GM23338 (cell line): ENCODE results near the gene ATG4A. TPM values are rescaled to one million over a fixed set of nuclear protein-coding genes. Genes with fewer than 3 reads are reported as not detected.

ENCODE experiments used
- ATAC-seq: fragments of 200-7000 bp; cut with Tn5 transposase; 3 replicates; pipeline ENCODE4 v1.9.1; 2020
- DNase-seq: peaks from one replicate; pipeline ENCODE4 v3.0.0-alpha.2; 2015; ENCODE audit warnings: low spot score
- H2AFZ ChIP-seq: fragments of 200-600 bp; sonication (generic); 2 replicates; pipeline ENCODE4 v1.8.0; 2016; ENCODE audit warnings: antibody characterized with exemption, mild to moderate bottlenecking, moderate library complexity
- H3F3A ChIP-seq: fragments of 200-600 bp; sonication (generic); replicated peaks from 2 replicates; pipeline ENCODE4 v1.8.0; 2017; ENCODE audit warnings: antibody characterized with exemption, mixed run types, low read depth
- H3K27ac ChIP-seq: fragments of 200-600 bp; sonication (generic); 2 replicates; pipeline ENCODE4 v1.6.1; 2016; ENCODE audit warnings: low read depth
- H3K27me3 ChIP-seq: fragments of 200-600 bp; sonication (generic); 2 replicates; pipeline ENCODE4 v1.8.0; 2016; ENCODE audit warnings: mild to moderate bottlenecking, mixed run types, moderate library complexity; ENCODE audit not compliant: insufficient read depth
- H3K36me3 ChIP-seq: fragments of 200-600 bp; sonication (generic); 2 replicates; pipeline ENCODE4 v1.8.0; 2016; ENCODE audit warnings: mild to moderate bottlenecking; ENCODE audit not compliant: insufficient read depth
- H3K4me1 ChIP-seq: fragments of 200-600 bp; sonication (generic); 2 replicates; pipeline ENCODE4 v1.8.0; 2016; ENCODE audit warnings: mild to moderate bottlenecking, moderate library complexity; ENCODE audit not compliant: insufficient read depth
- H3K4me2 ChIP-seq: fragments of 200-600 bp; sonication (generic); 2 replicates; pipeline ENCODE4 v1.7.1; 2017; ENCODE audit warnings: mixed run types
- H3K4me3 ChIP-seq: fragments of 200-600 bp; sonication (generic); 2 replicates; pipeline ENCODE4 v1.6.1; 2016; ENCODE audit warnings: mixed run types
- H3K79me2 ChIP-seq: fragments of 200-600 bp; sonication (generic); replicated peaks from 2 replicates; pipeline ENCODE4 v1.8.0; 2017; ENCODE audit warnings: mild to moderate bottlenecking; ENCODE audit not compliant: insufficient read depth
- H3K9me2 ChIP-seq: fragments of 200-600 bp; sonication (generic); 2 replicates; pipeline ENCODE4 v1.8.0; 2017; ENCODE audit not compliant: insufficient read depth
- H4K20me1 ChIP-seq: fragments of 200-600 bp; sonication (generic); replicated peaks from 2 replicates; pipeline ENCODE4 v1.8.0; 2017; ENCODE audit warnings: mild to moderate bottlenecking; ENCODE audit not compliant: insufficient read depth
- H3K27ac Mint-ChIP-seq: 2 replicates; pipeline ENCODE4 v1.8.0; 2020; ENCODE audit warnings: inconsistent platforms, mild to moderate bottlenecking, moderate library complexity, mixed read lengths
- H3K27me3 Mint-ChIP-seq: 3 replicates; pipeline ENCODE4 v1.8.0; 2022; ENCODE audit warnings: low read depth, mild to moderate bottlenecking, moderate library complexity, mixed read lengths, inconsistent platforms; ENCODE audit not compliant: insufficient read depth, poor library complexity
- H3K36me3 Mint-ChIP-seq: 3 replicates; pipeline ENCODE4 v1.8.0; 2021; ENCODE audit warnings: low read depth, mild to moderate bottlenecking, inconsistent platforms, moderate library complexity, mixed read lengths
- H3K4me1 Mint-ChIP-seq: 3 replicates; pipeline ENCODE4 v1.8.0; 2020; ENCODE audit warnings: mild to moderate bottlenecking, inconsistent platforms, mixed read lengths
- H3K4me3 Mint-ChIP-seq: 3 replicates; pipeline ENCODE4 v1.8.0; 2021; ENCODE audit warnings: moderate library complexity, mild to moderate bottlenecking, inconsistent platforms, mixed read lengths
- H3K9me3 Mint-ChIP-seq: 3 replicates; pipeline ENCODE4 v1.8.0; 2020; ENCODE audit warnings: moderate library complexity, mild to moderate bottlenecking, inconsistent platforms, mixed read lengths
- CREB1 ChIP-seq: fragments of 250-450 bp; sonication (Bioruptor Pico); IDR thresholded peaks from 2 replicates; pipeline ENCODE4 v1.5.0; 2020; ENCODE audit warnings: low read depth, mild to moderate bottlenecking, moderate library complexity
- CTCF ChIP-seq, 2 experiments: fragments of 200-600 bp in 1 of 2; sonication (generic) in 1 of 2; conservative IDR thresholded peaks; 2 replicates each; pipeline versions ENCODE4 v1.5.1 to v1.6.1; 2016 to 2017; ENCODE audit warnings: antibody characterized with exemption in 2 of 2, low read depth in 2 of 2, mild to moderate bottlenecking in 2 of 2, moderate library complexity in 1 of 2
- ETS1 ChIP-seq: IDR thresholded peaks from 2 replicates; pipeline ENCODE4 v1.6.1; 2016; ENCODE audit warnings: antibody characterized with exemption
- EZH2 ChIP-seq: fragments of 200-600 bp; sonication (generic); IDR thresholded peaks from one replicate; pipeline ENCODE4 v1.8.0; 2017; ENCODE audit warnings: antibody characterized with exemption, mild to moderate bottlenecking, low read depth; ENCODE audit not compliant: unreplicated experiment
- EZH2phosphoT487 ChIP-seq: fragments of 200-600 bp; sonication (generic); IDR thresholded peaks from one replicate; pipeline ENCODE4 v1.8.1; 2018; ENCODE audit warnings: antibody characterized with exemption; ENCODE audit not compliant: unreplicated experiment
- JUNB ChIP-seq: IDR thresholded peaks from one replicate; pipeline ENCODE4 v1.6.1; 2016; ENCODE audit warnings: antibody characterized with exemption; ENCODE audit not compliant: unreplicated experiment
- NANOG ChIP-seq: IDR thresholded peaks from 2 replicates; pipeline ENCODE4 v1.6.1; 2016; ENCODE audit warnings: antibody characterized with exemption, borderline replicate concordance
- POLR2AphosphoS5 ChIP-seq: IDR thresholded peaks from 2 replicates; pipeline ENCODE4 v1.6.1; 2016; ENCODE audit warnings: antibody characterized with exemption, low read depth
- STAT1 ChIP-seq: IDR thresholded peaks from one replicate; pipeline ENCODE4 v1.6.1; 2016; ENCODE audit warnings: antibody characterized with exemption; ENCODE audit not compliant: unreplicated experiment
- ZNF114 ChIP-seq: fragments of 250-450 bp; sonication (Bioruptor Pico); IDR thresholded peaks from 2 replicates; pipeline ENCODE4 v1.5.0; 2020; ENCODE audit warnings: mild to moderate bottlenecking, moderate library complexity
- ZNF331 ChIP-seq: fragments of 250-450 bp; sonication (Bioruptor Pico); IDR thresholded peaks from 2 replicates; pipeline ENCODE4 v1.5.0; 2020; ENCODE audit warnings: low read depth, mild to moderate bottlenecking, moderate library complexity
- ZNF462 ChIP-seq: fragments of 250-450 bp; sonication (Bioruptor Pico); IDR thresholded peaks from 2 replicates; pipeline ENCODE4 v1.5.0; 2020; ENCODE audit warnings: mild to moderate bottlenecking, moderate library complexity
- long read RNA-seq: library from polyadenylated mRNA; unstranded; transcript quantifications from one replicate; pipeline ENCODE4 v2.0.0, GENCODE V29; 2020; ENCODE audit not compliant: unreplicated experiment
- polyA plus RNA-seq: library from polyadenylated mRNA; unstranded; fragments of >200 nt; fragmentation: Nextera tagmentation; extraction: Ambion mirVana; gene quantifications from 2 replicates; pipeline ENCODE4 v1.2.1, GENCODE V29; 2016
- total RNA-seq: library from RNA; depleted of rRNA; stranded (reverse); fragments of >200 nt; shearing (Covaris generic); gene quantifications from 2 replicates; pipeline ENCODE4 v1.2.3, GENCODE V29; 2014; rRNA removed
- TF ChIP-seq, protein P1 (sequence below): IDR thresholded peaks from one replicate; pipeline ENCODE4 v1.6.1; 2018; ENCODE audit warnings: antibody characterized with exemption; ENCODE audit not compliant: unreplicated experiment

Gene ATG4A
- total RNA-seq (1.1 and 2.8 TPM in 2 replicates), polyA plus RNA-seq (1.2 and 2.1 TPM in 2 replicates)
- long read RNA-seq, partial matches to known transcripts = 0 of 3 reads
- long read RNA-seq, other reads (novel, unspliced or antisense) = 0 of 3 reads

GRCh38 chrX:108091264-108091877 is at the start of gene ATG4A, which contains the start of gene PSMD10:
ATG4A (plus strand) TSS chrX:108091778; CDS start chrX:108091827, 49 bp downstream.
PSMD10 (minus strand) TSS chrX:108091542; CDS start chrX:108091520, 22 bp downstream.
- H3K36me3 Mint-ChIP-seq = peaks cover 4% of the 10 kb centered on the region; the same call in 2 of the 3 replicates
- H3K27me3 Mint-ChIP-seq = no peaks in the 10 kb centered on the region
- Histone ChIP-seq H3K4me2 (peak within 1 kb of the TSS; percentile 80), H3K27ac (no peak within 1 kb of the TSS), H2AFZ (peak within 1 kb of the TSS; percentile 91), H3K4me1 (no peaks in the 10 kb centered on the region; the same call in 1 of the 2 replicates), H3K27me3 (no peaks in the 10 kb centered on the region), H4K20me1 (no peaks in the 10 kb centered on the region), H3K36me3 (no peaks in the 10 kb centered on the region), H3K4me3 (peak within 1 kb of the TSS; percentile 78), H3K79me2 (peaks cover 24% of the 10 kb centered on the region), H3K9me2 (no peaks in the 10 kb centered on the region), H3F3A (no peaks in the 10 kb centered on the region)
- ATAC-seq (peak; percentile 97), DNase-seq (peak; percentile 96)
- TF ChIP-seq ZNF462 (CRISPR knock-in tag) (no peak), EZH2phosphoT487 (no peak), CREB1 (CRISPR knock-in tag) (peak; percentile 65), ZNF114 (no peak), NANOG (no peak), CTCF (conservative IDR thresholded peaks at IDR 0.05; ENCODE audit: low read depth in 2 of 2) (no peak), ETS1 (peak; percentile 94), STAT1 (no peak), POLR2AphosphoS5 (peak; percentile 70), ZNF331 (CRISPR knock-in tag) (no peak), JUNB (no peak), EZH2 (no peak)
- TF ChIP-seq, protein P1, sequence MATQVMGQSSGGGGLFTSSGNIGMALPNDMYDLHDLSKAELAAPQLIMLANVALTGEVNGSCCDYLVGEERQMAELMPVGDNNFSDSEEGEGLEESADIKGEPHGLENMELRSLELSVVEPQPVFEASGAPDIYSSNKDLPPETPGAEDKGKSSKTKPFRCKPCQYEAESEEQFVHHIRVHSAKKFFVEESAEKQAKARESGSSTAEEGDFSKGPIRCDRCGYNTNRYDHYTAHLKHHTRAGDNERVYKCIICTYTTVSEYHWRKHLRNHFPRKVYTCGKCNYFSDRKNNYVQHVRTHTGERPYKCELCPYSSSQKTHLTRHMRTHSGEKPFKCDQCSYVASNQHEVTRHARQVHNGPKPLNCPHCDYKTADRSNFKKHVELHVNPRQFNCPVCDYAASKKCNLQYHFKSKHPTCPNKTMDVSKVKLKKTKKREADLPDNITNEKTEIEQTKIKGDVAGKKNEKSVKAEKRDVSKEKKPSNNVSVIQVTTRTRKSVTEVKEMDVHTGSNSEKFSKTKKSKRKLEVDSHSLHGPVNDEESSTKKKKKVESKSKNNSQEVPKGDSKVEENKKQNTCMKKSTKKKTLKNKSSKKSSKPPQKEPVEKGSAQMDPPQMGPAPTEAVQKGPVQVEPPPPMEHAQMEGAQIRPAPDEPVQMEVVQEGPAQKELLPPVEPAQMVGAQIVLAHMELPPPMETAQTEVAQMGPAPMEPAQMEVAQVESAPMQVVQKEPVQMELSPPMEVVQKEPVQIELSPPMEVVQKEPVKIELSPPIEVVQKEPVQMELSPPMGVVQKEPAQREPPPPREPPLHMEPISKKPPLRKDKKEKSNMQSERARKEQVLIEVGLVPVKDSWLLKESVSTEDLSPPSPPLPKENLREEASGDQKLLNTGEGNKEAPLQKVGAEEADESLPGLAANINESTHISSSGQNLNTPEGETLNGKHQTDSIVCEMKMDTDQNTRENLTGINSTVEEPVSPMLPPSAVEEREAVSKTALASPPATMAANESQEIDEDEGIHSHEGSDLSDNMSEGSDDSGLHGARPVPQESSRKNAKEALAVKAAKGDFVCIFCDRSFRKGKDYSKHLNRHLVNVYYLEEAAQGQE = no peak
- no peak within 1 kb of the TSS for H3K4me3 Mint-ChIP-seq
- no peaks in the 10 kb centered on the region for H3K4me1 Mint-ChIP-seq
- H3K27ac Mint-ChIP-seq = no peak within 1 kb of the TSS
- H3K9me3 Mint-ChIP-seq = no peaks in the 10 kb centered on the region
